CD4-positive, CD25-positive, alpha-beta regulatory T cell (primary cell): Measurements from ENCODE around the gene THY1. TPM values are rescaled to one million over a fixed set of nuclear protein-coding genes. Genes with fewer than 3 reads are reported as not detected.

Experiments used
- ATAC-seq, 2 donors: fragments of 150-1000 bp; cut with Tn5 transposase; one replicate each; pipeline ENCODE4 v1.10.0; 2021; ENCODE audit warnings: low read depth in 2 of 2, moderate number of reproducible peaks in 2 of 2, moderate library complexity in 1 of 2
- DNase-seq, 3 donors: peaks; one replicate each; pipeline versions ENCODE4 v3.0.0 to v3.0.0-alpha.2; 2012 to 2022; ENCODE audit warnings: mixed read lengths in 1 of 3
- H3K27ac ChIP-seq: one replicate; pipeline ENCODE4 v1.7.0; 2013; ENCODE audit warnings: mild to moderate bottlenecking, low read length; ENCODE audit not compliant: insufficient read depth, poor library complexity, severe bottlenecking
- H3K27me3 ChIP-seq: one replicate; pipeline ENCODE4 v1.7.0; 2013; ENCODE audit warnings: low read length; ENCODE audit not compliant: control insufficient read depth, insufficient read depth
- H3K36me3 ChIP-seq: one replicate; pipeline ENCODE4 v1.7.0; 2013; ENCODE audit warnings: mild to moderate bottlenecking, low read length, moderate library complexity; ENCODE audit not compliant: control insufficient read depth, insufficient read depth
- H3K4me1 ChIP-seq: 2 replicates; pipeline ENCODE4 v1.7.0; 2013; ENCODE audit warnings: mild to moderate bottlenecking, low read length; ENCODE audit not compliant: insufficient read depth, control insufficient read depth, poor library complexity, severe bottlenecking
- H3K4me3 ChIP-seq: one replicate; pipeline ENCODE4 v1.7.0; 2013; ENCODE audit warnings: low read depth, mild to moderate bottlenecking, low read length, moderate library complexity
- H3K9me3 ChIP-seq, 2 experiments: 1 replicate in 1 of 2; 2 replicates in 1 of 2; pipeline ENCODE4 v1.7.0; 2013; ENCODE audit warnings: low read length in 2 of 2, mild to moderate bottlenecking in 1 of 2, moderate library complexity in 1 of 2; ENCODE audit not compliant: control insufficient read depth in 2 of 2
- H3K27ac Mint-ChIP-seq, 3 donors: one replicate each; pipeline ENCODE4 v1.8.0; 2020 to 2022; ENCODE audit warnings: mild to moderate bottlenecking in 3 of 3, mixed read lengths in 3 of 3, moderate library complexity in 2 of 3
- H3K27me3 Mint-ChIP-seq: one replicate; pipeline ENCODE4 v1.8.0; 2022; ENCODE audit warnings: mild to moderate bottlenecking, mixed read lengths
- H3K36me3 Mint-ChIP-seq: one replicate; pipeline ENCODE4 v1.8.0; 2020; ENCODE audit warnings: mixed read lengths
- H3K4me1 Mint-ChIP-seq, 4 donors: one replicate each; pipeline ENCODE4 v1.8.0; 2020 to 2022; ENCODE audit warnings: mixed read lengths in 4 of 4, mild to moderate bottlenecking in 1 of 4
- H3K4me3 Mint-ChIP-seq, 4 donors: one replicate each; pipeline ENCODE4 v1.8.0; 2020 to 2022; ENCODE audit warnings: mild to moderate bottlenecking in 4 of 4, mixed read lengths in 4 of 4, moderate library complexity in 3 of 4
- H3K9me3 Mint-ChIP-seq, 7 donors: one replicate each; pipeline ENCODE4 v1.8.0; 2020 to 2022; ENCODE audit warnings: mixed read lengths in 7 of 7, mild to moderate bottlenecking in 3 of 7, moderate library complexity in 2 of 7
- polyA plus RNA-seq, 4 donors: library from polyadenylated mRNA; unstranded; fragments of 300-500 nt; fragmentation: Illumina TruSeq; gene quantifications; one replicate each; pipeline ENCODE4 v1.2.3, GENCODE V29; 2021
- total RNA-seq: library from RNA; stranded (reverse); gene quantifications from one replicate; pipeline ENCODE4 v1.2.3, GENCODE V29; 2022

Gene THY1
- not detected for total RNA-seq
- polyA plus RNA-seq: not detected

DNA sequence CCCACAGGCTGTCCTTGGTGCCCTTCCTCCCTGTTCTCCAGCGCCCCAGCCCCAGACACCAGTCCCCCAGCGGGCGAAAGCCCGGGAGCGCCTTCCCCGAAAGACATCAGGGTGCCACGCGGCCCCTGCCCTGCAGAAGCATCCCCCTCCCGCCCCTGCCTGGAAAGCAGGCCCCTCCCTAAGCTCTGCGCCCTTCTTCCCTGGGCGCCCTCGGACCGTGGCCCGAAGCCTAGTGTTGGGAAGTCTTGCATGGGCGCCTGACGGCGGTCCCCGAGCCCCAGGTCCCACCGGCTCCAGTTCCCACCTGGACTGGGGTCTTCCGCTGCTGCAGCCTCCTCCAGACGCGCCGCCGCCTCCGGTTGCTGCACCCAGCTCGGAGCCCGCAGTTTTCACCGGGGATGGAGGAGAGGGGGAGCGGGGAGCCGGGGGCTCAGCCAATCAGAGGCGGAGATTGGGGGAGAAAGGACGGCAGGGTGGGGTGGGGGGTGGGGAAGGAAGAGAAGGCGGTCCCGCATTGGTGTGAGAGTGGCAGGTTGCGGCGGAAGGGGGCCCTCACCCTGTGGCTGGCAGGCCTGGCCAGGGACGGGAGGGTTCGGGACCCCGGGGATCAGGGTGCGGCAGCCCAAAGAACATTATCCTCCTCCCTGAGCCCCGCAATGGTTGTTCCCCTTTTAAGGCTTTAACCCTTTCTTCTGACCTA, at the start of gene THY1:
THY1 (minus strand) TSS at position 364 of the 700 bp plus-strand sequence. CDS start 2,267 bp downstream, outside the sequence.
- Mint-ChIP-seq H3K4me3 (peak within 1 kb of the TSS in 3 of 4 donors; percentile 41 to 59 (median 55)), H3K9me3 (peaks cover 0 to 2% (median 0%) of the 10 kb centered on the region in 7 donors), H3K27me3 (peaks cover 71% of the 10 kb centered on the region), H3K27ac (no peak within 1 kb of the TSS), H3K4me1 (peaks cover 0 to 12% (median 0%) of the 10 kb centered on the region in 4 donors), H3K36me3 (no peaks in the 10 kb centered on the region)
- DNase-seq (no peak), ATAC-seq (no peak)
- peaks cover 19% of the 10 kb centered on the region for H3K27me3 ChIP-seq
- no peaks in the 10 kb centered on the region for H3K36me3 ChIP-seq
- H3K4me1 ChIP-seq: no peaks in the 10 kb centered on the region
- H3K9me3 ChIP-seq: no peaks in the 10 kb centered on the region
- H3K27ac ChIP-seq: no peak within 1 kb of the TSS
- no peak within 1 kb of the TSS for H3K4me3 ChIP-seq

DNA sequence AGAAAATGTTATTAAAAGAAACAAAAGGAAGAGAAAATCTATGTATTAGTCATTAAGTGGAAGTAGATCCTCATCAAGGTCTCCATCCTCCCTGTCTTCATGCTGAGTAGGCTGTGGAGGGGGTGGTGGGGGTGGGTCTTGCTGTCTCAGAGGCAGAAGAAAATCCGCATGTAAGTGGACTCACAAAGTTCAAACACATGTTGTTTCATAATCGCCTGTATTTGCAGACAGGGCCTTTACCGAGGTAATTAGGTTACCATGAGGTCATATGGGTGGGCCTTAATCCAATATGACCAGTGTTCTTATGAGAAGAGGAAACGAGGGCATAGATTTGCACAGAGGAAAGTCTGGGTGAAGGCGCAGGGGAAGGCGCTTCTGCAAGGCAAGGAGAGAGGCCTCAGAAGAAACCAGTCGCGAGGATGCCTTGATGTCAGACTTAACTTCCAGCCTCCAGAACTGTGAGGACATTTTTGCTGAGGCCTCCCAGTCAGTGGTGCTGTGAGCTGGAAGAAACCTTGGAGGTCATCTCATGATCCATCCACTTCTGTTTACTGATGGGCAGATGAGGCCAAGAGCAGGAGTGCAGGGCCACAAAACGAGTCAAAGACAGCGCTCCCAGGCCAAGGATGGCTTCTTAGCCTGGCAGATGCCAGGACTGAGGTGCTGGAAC, 49.3 kb upstream of the THY1 start:
- Mint-ChIP-seq H3K27ac (no peak overlapping the region), H3K9me3 (peaks cover 0 to 9% (median 2%) of the 10 kb centered on the region in 7 donors), H3K4me1 (no peaks in the 10 kb centered on the region), H3K36me3 (no peaks in the 10 kb centered on the region), H3K27me3 (peaks cover 11% of the 10 kb centered on the region), H3K4me3 (no peak overlapping the region)
- peaks cover 4% of the 10 kb centered on the region for H3K27me3 ChIP-seq
- H3K9me3 ChIP-seq: no peaks in the 10 kb centered on the region
- H3K27ac ChIP-seq: no peak overlapping the region
- no peaks in the 10 kb centered on the region for H3K4me1 ChIP-seq
- DNase-seq: no peak
- ATAC-seq: no peak
- no peaks in the 10 kb centered on the region for H3K36me3 ChIP-seq
- H3K4me3 ChIP-seq: no peak overlapping the region

DNA sequence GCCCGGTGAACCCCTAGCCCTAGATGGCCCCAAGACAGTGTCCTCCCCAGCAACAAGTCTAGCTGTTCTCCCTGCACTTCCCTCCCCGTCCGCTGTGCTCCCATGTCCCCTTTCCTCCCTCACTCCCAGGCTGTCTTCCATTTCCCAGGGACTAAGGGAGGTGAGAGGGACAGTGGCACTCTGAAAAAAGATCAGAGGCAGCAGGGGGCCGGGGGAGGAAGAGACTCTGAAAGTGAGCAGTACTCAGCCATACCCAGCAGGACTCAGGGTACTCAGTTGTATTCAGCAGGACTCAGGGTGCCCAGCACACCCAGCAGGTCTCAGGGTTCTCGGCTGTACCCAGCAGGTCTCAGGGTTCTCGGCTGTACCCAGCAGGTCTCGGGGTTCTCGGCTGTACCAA, 48.4 kb upstream of the THY1 start:
- Histone ChIP-seq H3K36me3 (no peaks in the 10 kb centered on the region), H3K27me3 (peaks cover 5% of the 10 kb centered on the region), H3K4me1 (no peaks in the 10 kb centered on the region), H3K27ac (no peak overlapping the region), H3K4me3 (no peak overlapping the region), H3K9me3 (peaks cover 4 to 6% of the 10 kb centered on the region in 2 experiments)
- no peak overlapping the region for H3K27ac Mint-ChIP-seq
- no peak for ATAC-seq
- H3K9me3 Mint-ChIP-seq: peaks cover 0 to 19% (median 4%) of the 10 kb centered on the region in 7 donors
- H3K4me3 Mint-ChIP-seq: no peak overlapping the region
- H3K27me3 Mint-ChIP-seq: peaks cover 21% of the 10 kb centered on the region
- no peaks in the 10 kb centered on the region for H3K4me1 Mint-ChIP-seq
- no peaks in the 10 kb centered on the region for H3K36me3 Mint-ChIP-seq
- DNase-seq: no peak

DNA sequence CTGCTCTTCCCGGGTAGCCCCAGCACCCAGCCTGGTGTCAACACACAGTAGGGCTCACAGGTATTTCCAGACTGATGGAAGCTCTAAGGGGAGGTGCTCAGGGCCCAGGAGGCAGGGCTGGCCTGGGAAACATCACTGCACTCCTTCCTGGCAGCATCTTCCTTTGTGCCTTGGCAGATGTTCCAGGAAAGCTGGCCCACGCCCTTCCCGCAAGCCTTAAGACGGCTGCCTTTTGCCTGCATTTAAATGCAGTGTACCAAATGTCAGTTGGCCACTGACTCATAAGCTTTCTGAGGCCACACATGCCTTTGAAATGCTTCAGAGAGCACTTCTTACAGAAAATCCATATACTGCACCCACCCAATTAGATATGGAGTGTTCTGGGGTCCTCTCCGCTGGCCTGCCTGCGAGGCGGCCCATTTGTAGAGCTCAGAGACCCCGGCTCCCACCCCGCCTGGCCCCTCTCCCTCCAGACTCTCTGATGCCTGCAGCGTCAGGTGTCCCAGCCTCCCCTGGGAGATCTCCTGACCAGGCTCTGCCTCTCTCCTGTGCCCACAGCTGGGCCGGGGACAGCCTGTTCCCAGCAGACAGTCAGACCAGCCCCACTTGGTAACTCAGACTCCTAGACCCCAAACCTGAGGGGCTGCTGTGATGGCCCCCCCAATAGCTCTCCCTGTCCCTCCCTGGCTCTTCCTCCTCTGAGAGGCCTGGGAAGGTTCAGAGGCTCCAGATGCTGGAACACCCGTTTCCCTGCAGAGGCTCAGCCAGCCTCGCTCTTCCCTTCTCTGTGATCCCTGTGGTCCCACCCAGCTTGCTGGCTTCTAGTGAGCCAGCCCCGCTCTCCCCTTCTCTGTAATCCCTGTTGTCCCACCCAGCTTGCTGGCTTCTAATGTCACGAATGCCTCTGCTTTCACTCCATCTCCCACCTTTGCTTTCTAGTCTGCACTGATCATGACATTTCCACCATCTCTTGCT, 47.6 kb upstream of the THY1 start:
- peaks cover 0 to 23% (median 7%) of the 10 kb centered on the region in 7 donors for H3K9me3 Mint-ChIP-seq
- H3K27ac ChIP-seq: no peak overlapping the region
- H3K27me3 ChIP-seq: peaks cover 5% of the 10 kb centered on the region
- DNase-seq (no peak), ATAC-seq (no peak)
- H3K4me1 Mint-ChIP-seq: no peaks in the 10 kb centered on the region
- H3K27ac Mint-ChIP-seq: peak overlapping the region in 1 of 3 donors; percentile 69
- H3K27me3 Mint-ChIP-seq: peaks cover 26% of the 10 kb centered on the region
- no peaks in the 10 kb centered on the region for H3K36me3 ChIP-seq
- no peaks in the 10 kb centered on the region for H3K36me3 Mint-ChIP-seq
- no peak overlapping the region for H3K4me3 Mint-ChIP-seq
- peaks cover 9 to 12% of the 10 kb centered on the region in 2 experiments for H3K9me3 ChIP-seq
- H3K4me1 ChIP-seq: no peaks in the 10 kb centered on the region
- H3K4me3 ChIP-seq: no peak overlapping the region

DNA sequence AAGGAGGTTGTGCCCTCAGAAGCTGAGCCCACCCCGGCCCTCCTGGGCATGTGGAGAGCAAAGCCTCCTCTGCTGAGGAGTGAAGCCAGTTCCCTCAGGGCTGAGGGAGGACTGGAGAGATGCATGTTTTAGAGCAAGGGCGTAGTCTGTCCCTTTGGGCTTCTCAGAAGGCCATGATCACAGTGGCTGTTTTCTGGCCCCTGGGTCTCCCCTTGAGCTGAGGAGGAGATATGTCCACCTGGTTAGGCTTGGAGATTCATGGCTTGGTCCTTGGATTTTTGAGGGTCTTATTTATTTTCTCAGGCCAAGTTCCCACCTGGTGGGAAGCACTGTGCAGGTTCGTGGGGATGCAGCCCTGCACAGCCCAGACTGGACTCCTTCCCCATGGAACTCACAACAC, 46.5 kb upstream of the THY1 start:
- no peaks in the 10 kb centered on the region for H3K36me3 ChIP-seq
- peaks cover 13% of the 10 kb centered on the region in 2 experiments for H3K9me3 ChIP-seq
- DNase-seq (no peak), ATAC-seq (no peak)
- H3K4me3 ChIP-seq: no peak overlapping the region
- H3K27me3 Mint-ChIP-seq: peaks cover 37% of the 10 kb centered on the region
- H3K4me1 Mint-ChIP-seq: no peaks in the 10 kb centered on the region
- H3K4me3 Mint-ChIP-seq: no peak overlapping the region
- peaks cover 0 to 31% (median 7%) of the 10 kb centered on the region in 7 donors for H3K9me3 Mint-ChIP-seq
- H3K4me1 ChIP-seq: no peaks in the 10 kb centered on the region
- H3K27ac Mint-ChIP-seq: no peak overlapping the region
- no peak overlapping the region for H3K27ac ChIP-seq
- H3K36me3 Mint-ChIP-seq: no peaks in the 10 kb centered on the region
- peaks cover 5% of the 10 kb centered on the region for H3K27me3 ChIP-seq

DNA sequence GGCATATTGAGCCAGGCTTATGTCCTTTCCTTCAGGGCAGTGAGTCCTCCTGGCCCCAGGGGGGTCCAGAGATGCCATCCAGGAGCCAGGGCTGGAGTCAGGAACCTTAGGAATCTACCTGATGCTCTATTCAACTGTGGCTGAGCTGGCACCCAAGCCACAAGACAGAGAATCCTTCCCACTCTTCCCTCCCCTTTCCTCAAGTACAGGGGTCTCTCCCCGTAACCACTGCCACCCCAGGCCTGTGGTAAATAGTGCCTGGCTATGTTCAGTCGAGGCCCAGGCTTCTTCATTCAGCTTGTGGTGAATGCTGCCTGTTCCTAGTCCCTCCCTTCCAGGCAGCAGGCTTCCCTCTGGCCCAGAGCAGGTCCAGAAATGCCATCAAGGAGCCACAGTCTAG, 45.5 kb upstream of the THY1 start:
- H3K36me3 ChIP-seq: no peaks in the 10 kb centered on the region
- H3K4me3 ChIP-seq: no peak overlapping the region
- DNase-seq: no peak
- H3K27ac Mint-ChIP-seq: no peak overlapping the region
- no peaks in the 10 kb centered on the region for H3K4me1 ChIP-seq
- peaks cover 13 to 17% of the 10 kb centered on the region in 2 experiments for H3K9me3 ChIP-seq
- no peaks in the 10 kb centered on the region for H3K4me1 Mint-ChIP-seq
- H3K4me3 Mint-ChIP-seq: peak overlapping the region in 1 of 4 donors; percentile 47
- H3K27ac ChIP-seq: no peak overlapping the region
- ATAC-seq: no peak
- H3K9me3 Mint-ChIP-seq: peaks cover 0 to 31% (median 7%) of the 10 kb centered on the region in 7 donors
- peaks cover 43% of the 10 kb centered on the region for H3K27me3 Mint-ChIP-seq
- H3K27me3 ChIP-seq: peaks cover 5% of the 10 kb centered on the region
- H3K36me3 Mint-ChIP-seq: no peaks in the 10 kb centered on the region

DNA sequence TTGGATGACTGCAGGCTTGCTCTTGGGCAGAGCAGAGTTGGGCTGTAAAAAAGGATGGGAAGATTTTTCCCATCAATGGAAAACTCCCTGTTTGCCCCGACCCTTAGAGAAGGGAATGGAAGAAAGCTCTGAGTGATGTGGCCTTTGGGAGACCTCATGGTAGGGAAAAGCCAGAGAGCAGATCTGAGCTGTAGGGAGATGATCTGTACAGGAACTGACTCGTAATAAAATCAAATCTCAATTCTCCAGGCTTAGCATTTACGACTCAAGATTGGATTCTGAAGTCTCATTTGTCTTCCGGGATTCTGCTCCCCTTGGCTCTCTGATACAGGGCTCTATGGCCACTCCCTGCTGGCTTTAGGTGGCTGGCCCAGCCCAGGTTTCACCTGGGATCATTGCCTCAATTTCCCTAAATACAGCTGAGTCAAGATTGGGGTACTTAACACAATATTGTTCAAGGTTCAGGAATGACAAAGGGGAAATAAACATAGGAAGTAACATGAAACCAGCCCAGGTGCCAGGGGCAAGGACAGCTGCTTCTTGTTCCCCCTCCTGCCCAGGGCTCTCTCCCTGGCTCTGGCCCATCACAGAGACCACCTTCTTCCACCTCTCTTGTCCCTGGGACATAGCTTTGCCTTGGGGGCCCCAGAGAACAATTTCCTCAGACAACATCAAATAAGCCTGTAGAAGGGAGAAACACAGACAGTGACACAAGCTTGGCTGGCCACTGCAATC, 38.4 kb upstream of the THY1 start:
- Histone ChIP-seq H3K27ac (no peak overlapping the region), H3K4me1 (no peaks in the 10 kb centered on the region), H3K4me3 (no peak overlapping the region), H3K27me3 (no peaks in the 10 kb centered on the region), H3K9me3 (peaks cover 9 to 12% of the 10 kb centered on the region in 2 experiments), H3K36me3 (no peaks in the 10 kb centered on the region)
- no peak for ATAC-seq
- Mint-ChIP-seq H3K4me1 (peaks cover 0 to 2% (median 0%) of the 10 kb centered on the region in 4 donors), H3K4me3 (no peak overlapping the region), H3K27ac (no peak overlapping the region), H3K9me3 (peaks cover 0 to 13% (median 3%) of the 10 kb centered on the region in 7 donors), H3K27me3 (peaks cover 42% of the 10 kb centered on the region), H3K36me3 (no peaks in the 10 kb centered on the region)
- DNase-seq: no peak
